Daoy (cell line): ENCODE measurements around the gene CRYBA2. TPM values are rescaled to one million over a fixed set of nuclear protein-coding genes. Genes with fewer than 3 reads are reported as not detected.
A peak's percentile ranks its signal among the peaks of the same experiment; 100 is the strongest.

Experiments used
- DNase-seq: peaks from one replicate; pipeline ENCODE4 v3.0.0-alpha.2; 2015; ENCODE audit warnings: low read depth
- total RNA-seq: library from RNA; depleted of rRNA; stranded (reverse); fragments of >200 nt; shearing (Covaris generic); gene quantifications from 2 replicates; pipeline ENCODE4 v1.2.3, GENCODE V29; 2014; rRNA removed

The CRYBA2 gene, protein sequence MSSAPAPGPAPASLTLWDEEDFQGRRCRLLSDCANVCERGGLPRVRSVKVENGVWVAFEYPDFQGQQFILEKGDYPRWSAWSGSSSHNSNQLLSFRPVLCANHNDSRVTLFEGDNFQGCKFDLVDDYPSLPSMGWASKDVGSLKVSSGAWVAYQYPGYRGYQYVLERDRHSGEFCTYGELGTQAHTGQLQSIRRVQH
- 2.2 and 4.3 TPM in 2 replicates for total RNA-seq

DNA sequence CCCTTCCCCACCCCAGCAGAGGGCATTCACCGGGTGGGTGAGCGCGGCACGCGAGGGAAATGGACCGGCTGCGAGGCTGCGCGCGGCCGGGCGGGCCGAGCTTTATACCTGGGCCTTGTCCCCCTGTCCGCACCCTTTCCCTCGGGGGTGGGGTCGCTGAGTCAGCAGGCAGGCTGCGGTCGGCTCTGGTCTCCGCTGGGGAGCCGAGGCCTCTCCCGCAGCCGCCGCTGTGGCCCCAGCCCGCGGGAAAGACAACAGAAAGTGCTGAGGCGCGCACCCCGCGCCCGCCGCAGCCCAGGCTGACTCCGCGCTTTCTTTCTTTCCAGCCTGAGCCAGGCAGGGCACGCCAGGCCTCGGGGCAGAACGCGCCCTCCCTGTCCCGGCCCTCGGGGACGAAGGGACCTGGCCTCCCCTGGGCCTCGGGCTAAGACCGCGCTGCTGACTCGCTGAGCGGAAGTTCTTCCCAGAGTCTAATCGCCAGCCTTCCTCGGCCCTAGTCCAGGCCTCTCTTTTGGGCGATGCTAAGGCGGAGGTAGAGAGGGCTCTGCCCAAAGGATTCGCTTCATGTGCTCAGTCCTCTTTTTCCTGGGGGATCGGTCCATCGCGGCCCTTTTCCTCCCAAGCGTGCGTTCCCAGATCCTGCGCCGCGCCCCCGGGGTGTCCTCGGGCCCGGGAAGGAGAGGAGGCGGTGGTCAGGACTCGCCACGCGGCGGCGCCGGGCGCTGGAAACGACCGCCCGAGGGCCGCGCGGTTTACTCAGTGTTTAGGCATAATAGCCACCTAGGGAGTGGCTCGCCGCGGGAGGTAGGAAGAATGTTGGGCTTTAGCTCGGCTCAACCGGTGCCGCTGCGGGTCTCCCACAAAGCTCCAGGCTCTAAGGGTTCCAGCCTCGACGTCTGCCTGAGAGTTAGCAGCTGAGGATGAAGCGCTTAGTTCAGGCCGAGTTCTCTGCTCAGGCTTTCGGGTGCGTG lies at the start of gene CRYBA2:
Gene CRYBA2 (minus strand): TSS at position 78 of the 971 bp plus-strand sequence. CDS start 246 bp downstream, outside the sequence.
- peak; percentile 69 for DNase-seq

- DNase-seq: no peak
Observed at GRCh38 chr2:219042750-219043149, 49.5 kb upstream of the CRYBA2 start.

- no peak for DNase-seq
Observed at GRCh38 chr2:219042157-219042556, 48.9 kb upstream of the CRYBA2 start.

DNA sequence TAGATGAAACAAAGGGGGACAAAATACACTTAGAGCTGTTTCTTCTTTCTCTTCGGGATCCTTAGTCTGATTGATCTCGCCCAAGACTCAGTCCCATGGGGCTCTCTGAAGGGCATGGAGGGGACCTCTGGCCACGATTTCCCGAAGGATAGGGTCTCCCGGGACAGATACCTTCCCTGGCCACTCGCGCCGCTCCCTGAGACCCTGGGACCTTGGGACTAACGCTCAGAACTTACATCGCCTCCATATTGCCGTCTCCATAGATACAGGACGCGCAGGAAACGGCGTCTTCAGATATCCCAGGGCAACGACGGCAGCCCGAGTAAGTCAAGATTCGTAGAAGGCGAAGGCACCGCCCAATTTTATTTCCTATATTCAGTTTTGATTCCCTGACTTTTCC lies 48.0 kb upstream of the CRYBA2 start, which contains the start of gene CFAP65:
Gene CFAP65 (minus strand): TSS at position 265 of the 400 bp plus-strand sequence. CDS start 2,468 bp downstream, outside the sequence.
- DNase-seq: peak; percentile 59

DNA sequence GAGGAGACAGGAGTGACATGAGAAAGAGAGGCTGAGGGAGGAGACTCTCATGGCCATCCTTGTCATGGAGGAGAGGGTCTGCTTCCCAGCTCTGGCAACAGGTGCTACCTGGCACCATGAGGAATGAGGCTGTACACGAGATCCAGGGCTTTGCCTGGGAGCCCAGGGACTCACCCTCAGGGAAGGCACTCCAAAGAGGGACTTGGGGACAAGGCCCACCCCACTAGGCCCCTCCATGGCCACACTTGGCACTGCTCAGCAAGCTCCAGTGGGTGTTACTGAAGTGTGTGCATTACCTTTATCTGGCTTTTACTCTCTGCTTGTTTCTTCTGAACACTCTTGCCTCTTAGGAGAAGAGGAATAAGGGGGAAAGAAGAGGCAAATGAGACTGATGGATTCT lies 45.4 kb upstream of the CRYBA2 start:
- no peak for DNase-seq

- DNase-seq: no peak
Observed at GRCh38 chr2:219037783-219038499, 44.7 kb upstream of the CRYBA2 start.

- no peak for DNase-seq
Observed at GRCh38 chr2:219035942-219036341, 42.7 kb upstream of the CRYBA2 start.

DNA sequence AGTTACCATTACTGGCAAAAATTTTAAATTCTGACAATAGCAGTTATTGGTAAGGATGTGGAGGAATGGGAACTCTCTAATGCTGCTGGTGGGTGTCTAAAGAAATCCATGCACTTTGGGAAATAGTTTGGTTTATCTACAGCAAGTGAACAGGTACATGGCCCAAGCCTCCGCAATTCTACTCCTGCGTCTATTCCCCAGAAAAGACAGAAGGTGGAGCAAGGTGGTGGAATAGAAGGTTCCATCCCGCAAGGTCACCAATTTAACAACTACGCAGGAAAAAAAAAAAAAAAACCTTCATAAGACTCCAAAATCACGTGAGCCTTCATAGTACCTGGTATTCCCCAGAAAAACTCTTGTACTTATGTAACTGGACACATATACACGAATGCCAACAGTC lies 41.6 kb upstream of the CRYBA2 start:
- no peak for DNase-seq

DNA sequence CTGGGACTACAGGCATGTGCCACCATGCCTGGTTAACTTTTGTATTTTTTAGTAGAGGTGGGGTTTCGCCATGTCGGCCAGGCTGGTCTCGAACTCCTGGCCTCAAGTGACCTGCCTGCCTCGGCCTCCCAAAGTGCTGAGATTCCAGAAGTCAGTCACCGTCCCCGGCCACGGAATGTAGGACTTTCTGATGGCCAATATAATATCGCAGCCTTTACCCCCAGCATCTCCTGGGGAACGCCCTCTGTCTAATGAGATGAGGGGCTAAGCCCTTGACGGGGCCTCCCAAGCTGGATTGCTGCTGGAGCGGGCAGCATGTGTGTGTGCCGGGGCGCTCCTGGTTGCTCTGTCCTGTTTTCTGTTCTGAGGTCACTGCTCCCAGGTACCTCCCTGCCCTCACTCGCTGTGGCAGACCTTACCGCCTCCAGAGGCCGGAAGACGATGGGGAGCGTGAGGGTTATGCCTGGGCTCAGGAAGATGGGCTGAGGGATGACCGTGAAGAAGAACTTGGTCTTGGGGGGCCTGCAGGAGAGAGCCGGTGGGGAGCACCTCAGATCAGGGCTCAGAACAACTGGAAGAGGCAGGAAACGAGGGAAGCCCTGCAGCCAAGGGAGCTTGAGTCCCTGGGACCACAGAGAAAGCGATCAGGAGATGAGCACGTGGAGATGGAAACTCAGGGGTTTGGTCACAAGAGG lies 39.0 kb upstream of the CRYBA2 start:
- no peak for DNase-seq

GRCh38 chr2:219031005-219031738 lies 38.0 kb upstream of the CRYBA2 start:
- DNase-seq: no peak

DNA sequence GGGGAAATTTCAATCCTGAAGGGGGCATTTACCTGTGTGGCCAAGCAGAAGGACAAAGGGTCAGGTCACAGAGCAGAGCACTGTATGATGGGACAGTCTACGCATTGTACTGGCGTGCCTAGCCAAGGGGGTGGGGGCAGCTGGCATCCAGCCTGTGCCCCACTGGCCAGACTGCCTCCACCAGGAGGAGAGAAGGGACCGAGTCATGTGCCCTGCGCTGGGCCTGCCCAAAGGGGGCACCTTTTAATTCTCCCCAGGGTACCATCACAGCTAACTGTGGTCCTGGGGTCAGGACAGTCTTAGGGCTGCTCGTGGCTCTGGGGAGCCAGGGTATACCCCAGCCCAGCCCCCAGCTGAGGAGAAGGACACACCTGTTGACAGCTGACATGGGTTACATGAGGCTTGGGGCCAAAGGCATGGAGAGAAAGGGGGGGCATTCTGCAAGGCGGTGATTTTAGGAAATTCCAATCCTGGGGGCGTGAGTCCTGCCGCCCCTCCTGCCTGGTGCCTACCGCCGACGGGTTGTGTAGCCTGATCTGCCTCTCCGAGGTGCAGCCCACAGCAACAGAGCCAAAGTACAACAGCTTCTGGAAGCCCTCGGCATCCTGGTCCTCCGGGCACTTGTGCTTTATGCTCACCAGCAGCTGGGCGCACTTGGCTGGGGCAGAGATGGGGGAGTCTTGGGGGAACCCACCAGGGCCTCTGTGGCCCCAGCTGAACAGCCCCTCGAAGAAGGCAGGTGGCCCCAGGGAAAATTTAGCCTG lies 37.1 kb upstream of the CRYBA2 start:
- DNase-seq: no peak

- peak; percentile 79 for DNase-seq
Observed at GRCh38 chr2:219029829-219030165, 36.6 kb upstream of the CRYBA2 start.

DNA sequence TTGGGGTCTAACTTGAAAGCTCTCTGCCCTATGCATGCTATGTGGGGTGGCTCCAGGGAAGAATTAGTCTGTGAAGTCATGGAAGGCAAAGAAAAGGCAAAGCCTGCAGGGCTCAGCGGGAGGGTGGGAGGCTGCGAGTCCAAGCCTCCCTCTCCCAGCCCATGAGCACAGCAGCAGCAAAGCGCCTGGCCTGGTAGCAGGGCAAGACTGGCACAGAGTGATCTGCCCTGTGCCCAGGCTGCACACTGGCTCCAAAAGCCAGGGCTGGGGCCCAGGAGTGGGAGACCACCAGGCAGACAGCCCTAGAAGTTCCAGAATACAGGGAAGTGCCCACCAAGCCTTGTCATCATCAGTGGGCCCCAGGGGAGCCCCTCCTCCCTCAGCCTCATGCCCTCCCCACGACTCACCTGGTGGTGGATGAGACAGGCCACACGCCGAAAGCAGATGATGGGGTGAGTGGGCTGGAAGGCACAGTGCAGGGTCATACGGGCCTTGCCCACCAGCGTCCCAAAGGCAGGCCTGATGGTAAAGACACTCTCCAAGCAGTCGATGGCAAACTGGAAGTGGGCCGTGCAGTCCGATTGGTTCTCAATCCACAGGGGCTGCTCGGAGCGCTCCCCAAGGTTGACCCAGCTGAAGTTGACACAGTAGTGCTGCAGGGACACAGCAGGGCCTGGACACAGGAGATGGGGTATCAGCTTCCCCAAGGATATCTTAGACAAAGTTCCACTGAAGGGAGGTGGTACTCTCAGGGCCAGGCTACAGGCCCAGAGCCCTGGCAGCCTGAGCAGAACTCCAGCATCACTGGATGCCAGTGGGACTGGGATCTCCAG lies 36.0 kb upstream of the CRYBA2 start:
- DNase-seq: no peak

GRCh38 chr2:219028141-219028540 lies 34.9 kb upstream of the CRYBA2 start:
- DNase-seq: no peak

- no peak for DNase-seq
Observed at GRCh38 chr2:219027511-219028055, 34.4 kb upstream of the CRYBA2 start.

GRCh38 chr2:219026946-219027345 lies 33.7 kb upstream of the CRYBA2 start:
- DNase-seq: no peak

GRCh38 chr2:219025637-219026585 lies 32.7 kb upstream of the CRYBA2 start:
- DNase-seq: no peak

- no peak for DNase-seq
Observed at GRCh38 chr2:219024059-219024458, 30.8 kb upstream of the CRYBA2 start.
